Thoracic aorta (tissue), 2 donors: ENCODE results near the gene SAMSN1. TPM values are rescaled to one million over a fixed set of nuclear protein-coding genes. Genes with fewer than 3 reads are reported as not detected.
"Not testable (repeated sequence)": the region's sequence is repeated elsewhere in the genome, so short reads cannot be mapped to it uniquely, and the experiment has no call there.

Experiments
- ATAC-seq: fragments of 150-250 bp; one replicate; pipeline ENCODE4 v1.8.0; 2017; ENCODE audit warnings: low read depth; ENCODE audit not compliant: insufficient number of reproducible peaks, low FRiP score
- DNase-seq: peaks from one replicate; pipeline ENCODE4 v3.0.0-alpha.2; 2020; ENCODE audit warnings: low spot score
- H3K27ac ChIP-seq, 2 donors: fragments of 200-600 bp; sonication (generic); 1 replicate in 1 of 2; 2 replicates in 1 of 2; pipeline ENCODE4 v1.5.1; 2016; ENCODE audit warnings: mild to moderate bottlenecking in 2 of 2, moderate library complexity in 2 of 2
- H3K27me3 ChIP-seq: fragments of 200-600 bp; sonication (generic); replicated peaks from 2 replicates; pipeline ENCODE4 v1.6.0; 2016; ENCODE audit warnings: mild to moderate bottlenecking; ENCODE audit not compliant: insufficient read depth
- H3K36me3 ChIP-seq: fragments of 200-600 bp; sonication (generic); one replicate; pipeline ENCODE4 v1.5.1; 2016
- H3K4me1 ChIP-seq, 2 donors: fragments of 200-600 bp; sonication (generic); 1 replicate in 1 of 2; 2 replicates in 1 of 2; pipeline versions ENCODE4 v1.5.1 to v1.6.0; 2016; ENCODE audit warnings: low read depth in 2 of 2, mild to moderate bottlenecking in 1 of 2; ENCODE audit not compliant: control insufficient read depth in 1 of 2
- H3K4me3 ChIP-seq: fragments of 200-600 bp; sonication (generic); 2 replicates; pipeline ENCODE4 v1.5.1; 2016; ENCODE audit warnings: mild to moderate bottlenecking
- H3K9me3 ChIP-seq: fragments of 200-600 bp; sonication (generic); 2 replicates; pipeline ENCODE4 v1.5.1; 2016
- total RNA-seq, 2 donors: library from RNA; depleted of rRNA; stranded (reverse); fragments of >200 nt; gene quantifications; one replicate each; pipeline versions ENCODE4 v1.1.0 to v1.2.3, GENCODE V29; 2016
- TF ChIP-seq, protein P1 (sequence below): fragments of 200-600 bp; sonication (generic); IDR thresholded peaks from one replicate; pipeline ENCODE4 v1.5.1; 2019; ENCODE audit warnings: antibody characterized with exemption

SAMSN1 gene
- total RNA-seq, 2 donors from 2014 or later = 6.6 to 20.5 TPM

DNA sequence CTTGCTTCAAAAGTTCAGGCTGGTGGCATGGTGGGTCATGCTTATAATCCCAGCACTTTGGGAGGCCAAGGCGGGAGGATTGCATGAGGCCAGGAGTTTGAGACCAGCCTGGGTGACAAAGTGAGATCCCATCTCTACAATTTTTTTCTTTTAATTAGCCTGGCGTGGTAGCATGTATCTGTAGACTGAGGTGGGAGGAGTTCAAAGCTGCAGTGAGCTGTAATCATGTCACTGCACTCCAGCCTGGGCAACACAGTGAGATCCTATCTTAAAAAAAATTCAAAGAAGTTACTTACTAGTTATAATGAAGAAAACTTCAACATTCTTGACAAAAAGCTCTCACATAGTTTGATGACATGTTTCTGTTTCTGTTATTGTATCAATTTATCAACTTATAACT is 45.2 kb downstream of the SAMSN1 start:
- no peak for DNase-seq
- ATAC-seq = no peak
- H3K27ac ChIP-seq = no peak overlapping the region
- no peaks in the 10 kb centered on the region for H3K27me3 ChIP-seq
- no peak overlapping the region for H3K4me3 ChIP-seq
- H3K36me3 ChIP-seq = no peaks in the 10 kb centered on the region
- H3K9me3 ChIP-seq = no peaks in the 10 kb centered on the region
- no peaks in the 10 kb centered on the region for H3K4me1 ChIP-seq
- TF ChIP-seq, protein P1, sequence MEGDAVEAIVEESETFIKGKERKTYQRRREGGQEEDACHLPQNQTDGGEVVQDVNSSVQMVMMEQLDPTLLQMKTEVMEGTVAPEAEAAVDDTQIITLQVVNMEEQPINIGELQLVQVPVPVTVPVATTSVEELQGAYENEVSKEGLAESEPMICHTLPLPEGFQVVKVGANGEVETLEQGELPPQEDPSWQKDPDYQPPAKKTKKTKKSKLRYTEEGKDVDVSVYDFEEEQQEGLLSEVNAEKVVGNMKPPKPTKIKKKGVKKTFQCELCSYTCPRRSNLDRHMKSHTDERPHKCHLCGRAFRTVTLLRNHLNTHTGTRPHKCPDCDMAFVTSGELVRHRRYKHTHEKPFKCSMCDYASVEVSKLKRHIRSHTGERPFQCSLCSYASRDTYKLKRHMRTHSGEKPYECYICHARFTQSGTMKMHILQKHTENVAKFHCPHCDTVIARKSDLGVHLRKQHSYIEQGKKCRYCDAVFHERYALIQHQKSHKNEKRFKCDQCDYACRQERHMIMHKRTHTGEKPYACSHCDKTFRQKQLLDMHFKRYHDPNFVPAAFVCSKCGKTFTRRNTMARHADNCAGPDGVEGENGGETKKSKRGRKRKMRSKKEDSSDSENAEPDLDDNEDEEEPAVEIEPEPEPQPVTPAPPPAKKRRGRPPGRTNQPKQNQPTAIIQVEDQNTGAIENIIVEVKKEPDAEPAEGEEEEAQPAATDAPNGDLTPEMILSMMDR = no peak

DNA sequence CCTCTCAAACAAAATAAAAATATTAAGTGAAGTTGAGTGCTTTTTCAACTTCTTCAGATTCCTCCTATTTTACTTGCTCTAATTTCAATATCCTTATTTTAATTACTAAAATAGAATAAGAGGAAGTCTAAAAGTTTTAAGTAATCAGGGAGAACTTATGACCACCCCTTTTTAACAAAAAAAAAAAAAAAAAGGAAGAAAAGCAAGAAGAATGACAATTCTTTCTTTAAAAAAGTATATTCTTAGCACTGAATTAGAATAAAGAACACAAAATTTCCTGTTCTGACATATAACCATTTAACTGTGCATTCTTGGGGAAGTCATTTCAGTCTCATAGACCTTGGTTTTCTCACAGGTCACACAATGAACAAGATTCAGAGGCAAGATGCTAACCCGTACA is 46.8 kb downstream of the SAMSN1 start:
- no peaks in the 10 kb centered on the region for H3K4me1 ChIP-seq
- no peaks in the 10 kb centered on the region for H3K9me3 ChIP-seq
- H3K36me3 ChIP-seq = no peaks in the 10 kb centered on the region
- H3K27me3 ChIP-seq = no peaks in the 10 kb centered on the region
- TF ChIP-seq, protein P1 = no peak
- DNase-seq (no peak), ATAC-seq (no peak)
- H3K27ac ChIP-seq = no peak overlapping the region
- H3K4me3 ChIP-seq = no peak overlapping the region

DNA sequence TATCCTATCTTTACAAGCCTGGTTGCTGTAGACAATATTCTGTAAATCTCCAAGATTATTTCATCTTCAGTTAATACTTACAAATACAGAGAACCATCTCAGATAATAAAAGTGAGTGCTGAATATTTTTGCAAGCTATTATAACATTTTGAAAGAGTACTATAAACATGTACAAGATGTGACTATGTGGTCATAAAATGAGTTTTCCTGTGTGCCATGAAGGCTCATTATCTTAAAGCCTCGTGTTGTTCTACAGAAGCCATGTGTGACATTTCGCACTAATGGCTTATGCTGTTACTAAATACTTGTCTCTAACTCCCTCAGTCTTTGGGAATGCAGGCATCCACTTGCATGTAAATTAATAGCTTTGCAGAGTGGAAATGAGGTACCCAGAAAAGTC is 48.3 kb downstream of the SAMSN1 start:
- H3K36me3 ChIP-seq = no peaks in the 10 kb centered on the region
- H3K9me3 ChIP-seq = no peaks in the 10 kb centered on the region
- no peak for DNase-seq
- H3K27ac ChIP-seq = no peak overlapping the region
- H3K4me1 ChIP-seq = no peaks in the 10 kb centered on the region
- ATAC-seq = no peak
- no peak overlapping the region for H3K4me3 ChIP-seq
- TF ChIP-seq, protein P1 = no peak
- H3K27me3 ChIP-seq = no peaks in the 10 kb centered on the region

DNA sequence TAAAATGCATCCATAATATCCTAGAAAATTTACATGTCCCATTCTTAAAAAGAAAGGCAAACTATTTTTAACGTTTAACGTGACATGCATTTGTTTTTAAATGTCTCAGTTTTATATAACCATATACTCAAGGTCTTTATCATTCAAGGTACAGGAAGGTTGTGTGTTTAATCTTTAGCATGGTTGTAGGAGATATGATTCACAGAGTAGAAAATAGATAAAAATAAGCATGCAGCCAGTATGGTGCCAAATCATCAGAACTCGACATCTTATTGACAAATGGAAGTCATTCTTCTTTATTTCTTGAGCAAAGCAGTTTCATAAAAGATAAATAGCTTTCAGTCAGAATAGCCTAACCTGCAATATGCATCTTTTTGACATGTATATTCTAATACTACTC is 51.0 kb downstream of the SAMSN1 start:
- Histone ChIP-seq H3K9me3 (no peaks in the 10 kb centered on the region), H3K4me3 (no peak overlapping the region), H3K4me1 (no peaks in the 10 kb centered on the region), H3K27ac (no peak overlapping the region), H3K36me3 (no peaks in the 10 kb centered on the region), H3K27me3 (no peaks in the 10 kb centered on the region)
- DNase-seq = no peak
- ATAC-seq = no peak
- TF ChIP-seq, protein P1 = no peak

DNA sequence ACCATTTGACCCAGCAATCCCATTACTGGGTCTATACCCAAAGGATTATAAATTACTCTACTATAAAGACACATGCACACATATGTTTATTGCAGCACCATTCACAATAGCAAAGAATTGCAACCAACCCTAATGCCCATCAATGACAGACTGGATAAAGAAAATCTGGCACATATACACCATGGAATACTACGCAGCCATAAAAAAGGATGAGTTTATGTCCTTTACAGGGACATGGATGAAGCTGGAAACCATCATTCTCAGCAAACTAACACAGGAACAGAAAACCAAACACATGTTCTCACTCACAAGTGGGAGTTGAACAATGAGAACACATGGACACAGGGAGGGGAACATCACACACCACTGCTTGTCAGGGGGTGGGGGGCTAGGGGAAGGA is 51.9 kb downstream of the SAMSN1 start:
- not testable (repeated sequence) for ATAC-seq, H3K36me3 ChIP-seq, H3K4me3 ChIP-seq, H3K4me1 ChIP-seq, H3K9me3 ChIP-seq, DNase-seq, H3K27ac ChIP-seq, H3K27me3 ChIP-seq

DNA sequence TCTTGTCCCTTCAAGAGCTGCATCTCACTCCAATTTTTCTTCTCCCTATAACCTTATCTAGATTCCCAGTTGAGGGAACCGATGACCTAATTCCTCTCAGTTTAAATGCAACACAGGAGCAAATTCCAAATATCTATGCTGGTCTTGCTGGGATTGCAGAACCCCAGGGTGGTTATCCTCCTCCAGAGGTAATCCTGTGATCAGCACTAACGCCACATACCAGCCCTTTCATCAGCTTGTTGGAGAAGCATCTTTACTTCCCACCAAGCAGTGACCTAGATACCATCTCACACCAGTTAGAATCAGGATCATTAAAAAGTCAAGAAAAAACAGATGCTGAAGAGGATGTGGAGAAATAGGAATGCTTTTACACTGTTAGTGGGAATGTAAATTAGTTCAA is 52.4 kb downstream of the SAMSN1 start:
- DNase-seq = no peak
- TF ChIP-seq, protein P1 = no peak
- Histone ChIP-seq H3K4me3 (no peak overlapping the region), H3K9me3 (no peaks in the 10 kb centered on the region), H3K36me3 (no peaks in the 10 kb centered on the region), H3K27ac (no peak overlapping the region), H3K27me3 (no peaks in the 10 kb centered on the region), H3K4me1 (no peaks in the 10 kb centered on the region)
- no peak for ATAC-seq
